H1 (cell line): Measurements from ENCODE around the gene JOSD2. TPM values are rescaled to one million over a fixed set of nuclear protein-coding genes. Genes with fewer than 3 reads are reported as not detected.

Source experiments
- CTCF ChIA-PET: fragments of 300-600 bp; sonication (Branson Sonifier 250); formaldehyde crosslinking; loops from one replicate; lab custom pipeline; 2021; ENCODE audit not compliant: partially characterized antibody; lab: Charles Lee
- POLR2A ChIA-PET: fragments of 300-600 bp; sonication (Branson Sonifier 250); formaldehyde crosslinking; loops from one replicate; lab custom pipeline; 2021; ENCODE audit warnings: inconsistent platforms; ENCODE audit not compliant: partially characterized antibody; lab: Charles Lee
- DNase-seq, 2 experiments: peaks; one replicate each; pipeline versions ENCODE4 v3.0.0 to v3.0.0-alpha.2; 2010 to 2022; ENCODE audit warnings: low spot score in 2 of 2, low read depth in 1 of 2, mixed read lengths in 1 of 2
- FAIRE-seq: peaks from 2 replicates; lab custom pipeline; 2011; peaks lifted over from hg19 to GRCh38; lab: Jason Lieb, UNC
- H2AFZ ChIP-seq: 2 replicates; pipeline ENCODE4 v1.8.1; 2012; ENCODE audit warnings: low read length, inconsistent platforms
- H2AK5ac ChIP-seq: 2 replicates; pipeline ENCODE4 v1.6.1; 2013; ENCODE audit warnings: low read depth, low read length
- H2BK120ac ChIP-seq: replicated peaks from 2 replicates; pipeline ENCODE3; 2013; ENCODE audit warnings: low read depth, low read length, inconsistent platforms
- H2BK12ac ChIP-seq: 2 replicates; pipeline ENCODE4 v1.6.1; 2013; ENCODE audit warnings: low read depth, low read length
- H2BK15ac ChIP-seq: 2 replicates; pipeline ENCODE4 v1.6.1; 2013; ENCODE audit warnings: low read length
- H2BK20ac ChIP-seq: 2 replicates; pipeline ENCODE4 v1.6.1; 2013; ENCODE audit warnings: low read length
- H2BK5ac ChIP-seq: 2 replicates; pipeline ENCODE4 v1.6.1; 2013; ENCODE audit warnings: low read depth, low read length
- H3K14ac ChIP-seq: 2 replicates; pipeline ENCODE4 v1.6.1; 2013; ENCODE audit warnings: inconsistent platforms; ENCODE audit not compliant: insufficient read length
- H3K18ac ChIP-seq: 2 replicates; pipeline ENCODE4 v1.6.1; 2013; ENCODE audit warnings: low read length; ENCODE audit errors: extremely low read depth
- H3K23ac ChIP-seq: 2 replicates; pipeline ENCODE4 v1.6.1; 2013; ENCODE audit warnings: inconsistent platforms; ENCODE audit not compliant: insufficient read length
- H3K23me2 ChIP-seq: 2 replicates; pipeline ENCODE4 v1.6.1; 2013; ENCODE audit warnings: low read depth, low read length
- H3K27ac ChIP-seq: 2 replicates; pipeline ENCODE4 v1.6.1; 2011; ENCODE audit warnings: low read depth, low read length, inconsistent platforms
- H3K27me3 ChIP-seq, 4 experiments: replicated peaks in 1 of 4; 1 replicate in 1 of 4; 2 replicates in 3 of 4; pipeline versions ENCODE4 v1.6.1 to v1.8.1; 2011 to 2013; ENCODE audit warnings: low read length in 3 of 4, mild to moderate bottlenecking in 3 of 4, inconsistent platforms in 2 of 4, mixed read lengths in 2 of 4, moderate library complexity in 1 of 4; ENCODE audit not compliant: control insufficient read depth in 3 of 4, insufficient read depth in 3 of 4; ENCODE audit errors: extremely low read depth in 1 of 4
- H3K36me3 ChIP-seq, 4 experiments: 2 replicates each; pipeline versions ENCODE4 v1.6.1 to v1.8.1; 2011 to 2013; ENCODE audit warnings: mild to moderate bottlenecking in 4 of 4, low read length in 3 of 4, moderate library complexity in 2 of 4, control low read depth in 1 of 4, inconsistent platforms in 1 of 4; ENCODE audit not compliant: insufficient read depth in 4 of 4, control insufficient read depth in 2 of 4
- H3K4ac ChIP-seq: replicated peaks from 2 replicates; pipeline ENCODE3; 2013; ENCODE audit warnings: low read length, low read depth, mixed read lengths, inconsistent platforms; ENCODE audit not compliant: insufficient read length
- H3K4me1 ChIP-seq, 4 experiments: replicated peaks in 1 of 4; 1 replicate in 1 of 4; 2 replicates in 3 of 4; pipeline versions ENCODE4 v1.6.1 to v1.8.1; 2011 to 2013; ENCODE audit warnings: low read length in 3 of 4, inconsistent platforms in 2 of 4, mixed read lengths in 1 of 4; ENCODE audit not compliant: insufficient read depth in 4 of 4, control insufficient read depth in 3 of 4
- H3K4me2 ChIP-seq, 2 experiments: 2 replicates each; pipeline versions ENCODE4 v1.6.1 to v1.8.1; 2011 to 2013; ENCODE audit warnings: low read depth in 2 of 2, low read length in 2 of 2, control low read depth in 1 of 2, inconsistent platforms in 1 of 2, mild to moderate bottlenecking in 1 of 2; ENCODE audit not compliant: insufficient read depth in 1 of 2
- H3K4me3 ChIP-seq, 4 experiments: fragments of 200-600, 300-600 bp in 1 of 4; sonication (generic), shearing (Covaris generic), sonication (Bioruptor Twin) in 1 of 4; 2 replicates each; pipeline versions ENCODE4 v1.5.1 to v1.8.1; 2011 to 2016; ENCODE audit warnings: low read length in 4 of 4, low read depth in 3 of 4, control low read depth in 2 of 4, inconsistent platforms in 2 of 4, mild to moderate bottlenecking in 2 of 4, mixed read lengths in 1 of 4, moderate library complexity in 1 of 4; ENCODE audit not compliant: insufficient read depth in 2 of 4; ENCODE audit errors: extremely low read depth in 1 of 4
- H3K56ac ChIP-seq: replicated peaks from 2 replicates; pipeline ENCODE3; 2013; ENCODE audit warnings: low read depth, mild to moderate bottlenecking, mixed read lengths, low read length, inconsistent platforms; ENCODE audit not compliant: insufficient read length
- H3K79me1 ChIP-seq: 2 replicates; pipeline ENCODE4 v1.6.1; 2013; ENCODE audit warnings: low read depth, low read length, control low read depth
- H3K79me2 ChIP-seq, 2 experiments: 2 replicates each; pipeline versions ENCODE4 v1.6.1 to v1.8.1; 2012 to 2013; ENCODE audit warnings: low read length in 2 of 2, mild to moderate bottlenecking in 2 of 2, inconsistent platforms in 1 of 2; ENCODE audit not compliant: insufficient read depth in 2 of 2, control insufficient read depth in 1 of 2
- H3K9ac ChIP-seq, 4 experiments: replicated peaks in 1 of 4; 1 replicate in 1 of 4; 2 replicates in 3 of 4; pipeline versions ENCODE4 v1.6.1 to v1.8.1; 2011 to 2013; ENCODE audit warnings: low read depth in 3 of 4, low read length in 3 of 4, control low read depth in 2 of 4, mild to moderate bottlenecking in 2 of 4, moderate library complexity in 2 of 4, inconsistent platforms in 1 of 4; ENCODE audit errors: extremely low read depth in 1 of 4
- H3K9me3 ChIP-seq, 2 experiments: 2 replicates each; pipeline versions ENCODE4 v1.6.1 to v1.8.1; 2012 to 2013; ENCODE audit warnings: mild to moderate bottlenecking in 2 of 2, moderate library complexity in 2 of 2, control low read depth in 1 of 2, inconsistent platforms in 1 of 2, low read depth in 1 of 2, low read length in 1 of 2, mixed read lengths in 1 of 2; ENCODE audit not compliant: insufficient read depth in 2 of 2
- H4K20me1 ChIP-seq, 2 experiments: replicated peaks in 1 of 2; 2 replicates each; pipeline versions ENCODE3 to v1.8.1; 2011 to 2013; ENCODE audit warnings: inconsistent platforms in 2 of 2, low read length in 2 of 2, mild to moderate bottlenecking in 1 of 2; ENCODE audit not compliant: insufficient read depth in 2 of 2, control insufficient read depth in 1 of 2
- H4K5ac ChIP-seq: 2 replicates; pipeline ENCODE4 v1.6.1; 2013; ENCODE audit warnings: low read length, low read depth, mixed read lengths, inconsistent platforms; ENCODE audit not compliant: insufficient read length
- H4K8ac ChIP-seq: 2 replicates; pipeline ENCODE4 v1.8.0; 2013; ENCODE audit warnings: mild to moderate bottlenecking, moderate library complexity, low read length, inconsistent platforms; ENCODE audit not compliant: insufficient read depth; ENCODE audit errors: extremely low read depth
- H4K91ac ChIP-seq: replicated peaks from 2 replicates; pipeline ENCODE3; 2013; ENCODE audit warnings: low read length, mixed read lengths, inconsistent platforms; ENCODE audit not compliant: insufficient read length
- CHD1 ChIP-seq: IDR thresholded peaks from 2 replicates; pipeline ENCODE4 v1.6.1; 2012; ENCODE audit warnings: low read depth, low read length, improper control_type of control experiment
- E2F6 ChIP-seq: IDR thresholded peaks from 2 replicates; pipeline ENCODE4 v1.6.1; 2012; ENCODE audit warnings: inconsistent platforms
- JUN ChIP-seq: IDR thresholded peaks from 2 replicates; pipeline ENCODE4 v1.6.1; 2011; ENCODE audit warnings: low read depth, mild to moderate bottlenecking, improper control_type of control experiment, low read length
- JUND ChIP-seq: IDR thresholded peaks from 2 replicates; pipeline ENCODE4 v1.6.1; 2011; ENCODE audit warnings: mild to moderate bottlenecking, improper control_type of control experiment, low read length
- NANOG ChIP-seq: IDR thresholded peaks from 2 replicates; pipeline ENCODE4 v1.6.1; 2011; ENCODE audit warnings: low read length, low read depth, mild to moderate bottlenecking, inconsistent platforms; ENCODE audit not compliant: insufficient read depth, poor library complexity, severe bottlenecking
- WGBS, 2 experiments: shearing (Covaris generic) in 1 of 2; methylation state at CpG; one replicate each; pipeline versions ENCODE4 v1.1.6 to v1.1.7; 2013 to 2015; ENCODE audit warnings: low lambda C conversion rate in 2 of 2, mixed read lengths in 2 of 2, inconsistent platforms in 1 of 2, low coverage in 1 of 2, missing lambda C conversion rate in 1 of 2; ENCODE audit not compliant: insufficient replicate concordance in 2 of 2, insufficient coverage in 1 of 2, insufficient read length in 1 of 2; ENCODE audit errors: extremely low coverage in 1 of 2, missing lambda C conversion rate in 1 of 2; 5-methylcytosine and 5-hydroxymethylcytosine counted together
- polyA plus RNA-seq, 7 experiments: library from polyadenylated mRNA; depleted of rRNA in 3 of 7; stranded (reverse) in 5 of 7; unstranded in 2 of 7; fragments of >200 nt in 5 of 7; fragments of 200-250 nt in 2 of 7; gene quantifications; 1 replicate in 5 of 7; 2 replicates in 1 of 7; 4 replicates in 1 of 7; pipeline versions ENCODE4 v1.2.1 to v1.2.3, GENCODE V29; 2011 to 2013; ENCODE audit warnings: missing spikeins in 2 of 7, mixed read lengths in 2 of 7
- total RNA-seq: library from RNA; stranded (reverse); fragmentation: NEBNext Ultra II Directional; extraction: Animal tissue kit (Norgen Biotek cat#: 25700); gene quantifications from 2 replicates; pipeline ENCODE4 v1.2.1, GENCODE V29; 2021

The JOSD2 gene
- total and polyA plus RNA-seq, 2 of the 8 experiments (the other 6 are each of a cell fraction or from before 2014, with no cell fraction given), result 1.9 to 6.6 TPM

- 94% methylated on average over 10 of the region's 10 CpGs; no CpG with 5 or more reads in 1 of the 2 experiments for WGBS, 2 experiments
- no peak for DNase-seq
- CTCF ChIA-PET, result interaction anchor here (0.6 to 10.6 kb wide), 8 partner anchors 12 to 127 kb away, joined by 3 to 269 read pairs (median 4); partner anchors contain the start of gene JOSD2
These were observed 43.2 kb upstream of the JOSD2 start for GRCh38 chr19:50554212-50554611.

More at GRCh38 chr19:50554212-50554611, 43.2 kb upstream of the JOSD2 start:
- POLR2A ChIA-PET, result interaction anchor here (1.2 to 4.1 kb wide), 3 partner anchors 13 to 240 kb away, joined by 3 to 15 read pairs (median 3); no protein-coding TSS in a partner anchor
- Histone ChIP-seq H4K8ac (no peak overlapping the region), H2BK5ac (no peak overlapping the region), H4K91ac (no peak overlapping the region), H3K23ac (no peak overlapping the region), H3K4me1 (peaks cover 0 to 26% (median 8%) of the 10 kb centered on the region in 4 experiments; a peak in 6 of 7 replicates), H2BK12ac (no peak overlapping the region; the same call in 1 of the 2 replicates), H3K56ac (no peak overlapping the region), H4K5ac (no peak overlapping the region), H2BK120ac (no peak overlapping the region), H3K9me3 (no peaks in the 10 kb centered on the region), H3K4me3 (no peak overlapping the region), H4K20me1 (peaks cover 3 to 19% of the 10 kb centered on the region in 2 experiments), H3K4ac (no peak overlapping the region), H3K27me3 (peaks cover 0 to 38% (median 23%) of the 10 kb centered on the region in 4 experiments; a peak in 6 of 7 replicates), H3K23me2 (peaks cover 20% of the 10 kb centered on the region), H2BK20ac (no peak overlapping the region), H3K4me2 (no peak overlapping the region), H2BK15ac (0 out of 2 replicates have a peak overlapping the region, but pooled peaks have one; percentile 61), H2AFZ (no peak overlapping the region), H3K9ac (no peak overlapping the region), H2AK5ac (no peak overlapping the region), H3K79me2 (no peaks in the 10 kb centered on the region; a peak in 1 of 4 replicates), H3K27ac (no peak overlapping the region), H3K14ac (no peak overlapping the region), H3K79me1 (no peaks in the 10 kb centered on the region), H3K18ac (no peak overlapping the region), H3K36me3 (no peaks in the 10 kb centered on the region)
- no peak for TF ChIP-seq CHD1
- no peak for TF ChIP-seq JUND
- no peak for TF ChIP-seq NANOG
- no peak for TF ChIP-seq E2F6
- no peak for TF ChIP-seq JUN
- FAIRE-seq, result no peak
